Measurements from ENCODE around the gene ADAMTS8.

Gene ADAMTS8

GRCh38 chr11:130421199-130421585 lies 7.2 kb downstream of the ADAMTS8 start:
- TF ChIP-seq CTCF (IDR thresholded peaks at IDR 0.05; ENCODE audit: low read depth, low read length): no peak
- no peak for DNase-seq (ENCODE audit: low read depth in 2 of 2)
- H3K4me3 ChIP-seq (replicated peaks in 1 of 2; ENCODE audit: low read depth in 2 of 2, low read length in 2 of 2): no peak overlapping the region

- no peak for TF ChIP-seq CTCF (IDR thresholded peaks at IDR 0.05; ENCODE audit: low read depth, low read length)
- DNase-seq (ENCODE audit: low read depth in 2 of 2): peak in 1 of 2 donors; percentile 66
Measured at GRCh38 chr11:130420478-130421198, 7.8 kb downstream of the ADAMTS8 start.

GRCh38 chr11:130418756-130419155 lies 9.7 kb downstream of the ADAMTS8 start:
- DNase-seq (ENCODE audit: low read depth in 2 of 2): peak in 1 of 2 donors; percentile 44
- TF ChIP-seq CTCF (IDR thresholded peaks at IDR 0.05; ENCODE audit: low read depth, low read length): no peak

More at GRCh38 chr11:130420478-130421198, 7.8 kb downstream of the ADAMTS8 start:
- H3K4me3 ChIP-seq (replicated peaks in 1 of 2; ENCODE audit: low read depth in 2 of 2, low read length in 2 of 2): no peak overlapping the region

GRCh38 chr11:130418210-130418609 lies 10.2 kb downstream of the ADAMTS8 start:
- no peak for DNase-seq (ENCODE audit: low read depth in 2 of 2)
- H3K4me3 ChIP-seq (replicated peaks in 1 of 2; ENCODE audit: low read depth in 2 of 2, low read length in 2 of 2): no peak overlapping the region
- no peak for TF ChIP-seq CTCF (IDR thresholded peaks at IDR 0.05; ENCODE audit: low read depth, low read length)

More at GRCh38 chr11:130418756-130419155, 9.7 kb downstream of the ADAMTS8 start:
- no peak overlapping the region for H3K4me3 ChIP-seq (replicated peaks in 1 of 2; ENCODE audit: low read depth in 2 of 2, low read length in 2 of 2)

GRCh38 chr11:130416906-130417305 lies 11.5 kb downstream of the ADAMTS8 start:
- no peak for TF ChIP-seq CTCF (IDR thresholded peaks at IDR 0.05; ENCODE audit: low read depth, low read length)
- DNase-seq (ENCODE audit: low read depth in 2 of 2): no peak
- H3K4me3 ChIP-seq (replicated peaks in 1 of 2; ENCODE audit: low read depth in 2 of 2, low read length in 2 of 2): no peak overlapping the region

- no peak for TF ChIP-seq CTCF (IDR thresholded peaks at IDR 0.05; ENCODE audit: low read depth, low read length)
- no peak overlapping the region for H3K4me3 ChIP-seq (replicated peaks in 1 of 2; ENCODE audit: low read depth in 2 of 2, low read length in 2 of 2)
- DNase-seq (ENCODE audit: low read depth in 2 of 2): no peak
Measured at GRCh38 chr11:130416530-130416882, 11.9 kb downstream of the ADAMTS8 start.

All from cardiac fibroblast (primary cell).